ENCODE results near the gene SLC44A5.

DNA sequence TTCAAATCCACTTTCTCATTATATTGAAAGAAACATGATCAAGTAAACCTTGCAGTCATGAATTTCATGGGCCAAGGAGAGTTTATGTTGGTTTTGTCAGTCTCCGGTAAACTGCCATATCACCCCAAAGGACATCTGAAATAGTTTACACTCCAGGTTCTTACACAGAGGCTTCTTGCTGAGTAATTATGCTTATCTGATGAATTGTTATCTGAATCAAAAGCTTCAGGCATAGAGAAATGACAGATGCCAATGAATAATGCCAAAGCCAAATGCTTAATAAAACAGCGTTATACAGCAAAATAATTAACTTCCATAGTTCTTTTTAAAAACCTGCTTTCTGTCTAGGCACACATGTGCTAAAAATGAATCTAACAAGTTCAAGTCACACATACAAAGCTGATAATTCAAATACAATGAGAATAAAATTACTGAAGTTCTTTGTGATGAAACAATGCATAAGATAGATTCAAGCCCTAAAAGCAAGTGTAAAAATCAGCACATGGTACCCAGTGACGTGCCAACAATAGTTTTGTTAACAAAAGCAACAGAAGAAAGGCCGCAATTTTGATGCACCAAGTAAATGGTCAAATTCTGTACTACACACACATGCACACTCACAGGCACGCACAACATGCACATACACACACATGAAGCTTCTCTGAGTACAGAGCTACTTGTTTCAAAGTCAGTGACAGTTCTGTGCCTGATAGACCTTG lies 109.2 kb downstream of the SLC44A5 start:
- TF ChIP-seq, protein P1, sequence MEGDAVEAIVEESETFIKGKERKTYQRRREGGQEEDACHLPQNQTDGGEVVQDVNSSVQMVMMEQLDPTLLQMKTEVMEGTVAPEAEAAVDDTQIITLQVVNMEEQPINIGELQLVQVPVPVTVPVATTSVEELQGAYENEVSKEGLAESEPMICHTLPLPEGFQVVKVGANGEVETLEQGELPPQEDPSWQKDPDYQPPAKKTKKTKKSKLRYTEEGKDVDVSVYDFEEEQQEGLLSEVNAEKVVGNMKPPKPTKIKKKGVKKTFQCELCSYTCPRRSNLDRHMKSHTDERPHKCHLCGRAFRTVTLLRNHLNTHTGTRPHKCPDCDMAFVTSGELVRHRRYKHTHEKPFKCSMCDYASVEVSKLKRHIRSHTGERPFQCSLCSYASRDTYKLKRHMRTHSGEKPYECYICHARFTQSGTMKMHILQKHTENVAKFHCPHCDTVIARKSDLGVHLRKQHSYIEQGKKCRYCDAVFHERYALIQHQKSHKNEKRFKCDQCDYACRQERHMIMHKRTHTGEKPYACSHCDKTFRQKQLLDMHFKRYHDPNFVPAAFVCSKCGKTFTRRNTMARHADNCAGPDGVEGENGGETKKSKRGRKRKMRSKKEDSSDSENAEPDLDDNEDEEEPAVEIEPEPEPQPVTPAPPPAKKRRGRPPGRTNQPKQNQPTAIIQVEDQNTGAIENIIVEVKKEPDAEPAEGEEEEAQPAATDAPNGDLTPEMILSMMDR (IDR thresholded peaks at IDR 0.05): no peak
- TF ChIP-seq POLR2A (IDR thresholded peaks at IDR 0.05): no peak

Measured in breast epithelium (tissue), 3 donors.